ENCODE results near the gene GABRG3. TPM values are rescaled to one million over a fixed set of nuclear protein-coding genes. Genes with fewer than 3 reads are reported as not detected.

GABRG3 gene
- total RNA-seq, 1 donor: not detected

DNA sequence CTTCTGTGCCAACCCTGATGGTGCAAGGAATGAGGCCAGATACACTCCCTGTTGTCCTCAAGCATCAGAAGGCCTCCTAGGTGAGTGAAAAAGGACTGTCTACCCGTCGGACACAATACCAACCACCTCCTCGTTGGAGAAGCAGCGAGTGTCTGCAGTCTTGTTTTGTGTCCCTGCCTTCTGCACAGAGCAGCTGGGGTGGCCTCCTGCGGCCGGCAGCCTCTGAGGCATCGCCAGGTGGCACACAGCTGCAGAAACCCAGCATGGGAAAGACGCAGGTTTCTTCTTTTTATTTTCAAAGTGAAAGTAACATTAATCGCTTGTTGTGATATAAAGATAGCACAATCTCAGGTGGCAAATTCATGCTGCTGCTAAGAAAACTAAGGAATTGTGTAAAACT is 618.3 kb downstream of the GABRG3 start:
- no peak for DNase-seq (ENCODE audit: low read depth in 2 of 3, low spot score in 2 of 3)

DNA sequence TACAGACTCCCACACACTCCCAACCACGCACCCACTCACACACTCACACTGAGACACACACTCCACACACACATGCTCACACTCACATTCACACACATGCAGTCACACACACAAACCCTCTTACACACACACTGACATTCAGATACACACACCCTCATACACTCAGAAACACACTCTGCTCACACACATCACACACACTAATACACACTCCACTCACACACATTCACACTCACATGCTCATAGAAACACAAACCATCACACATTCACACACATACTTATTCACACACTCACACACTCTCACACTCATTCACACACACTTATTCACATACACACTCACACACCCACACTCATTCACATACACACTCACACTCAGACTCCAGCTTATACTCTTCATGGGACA is 618.8 kb downstream of the GABRG3 start:
- no peak for DNase-seq (ENCODE audit: low read depth in 2 of 3, low spot score in 2 of 3)

Small RNA genes lying within 50 kb of the gene (small RNA-seq; reads per million reads assigned to genes)
- not detected for gene RNA5SP391
- gene SERPINE4P: not detected

Other genes with a start within 250 kb of the GABRG3 start
- gene GABRB3, start 198.1 kb upstream of the GABRG3 start, total RNA-seq: 0.54 TPM
- gene GABRA5, start 104.1 kb upstream of the GABRG3 start, total RNA-seq: not detected

Data from hematopoietic multipotent progenitor cell (in vitro differentiated cells).